Smooth muscle cell (in vitro differentiated cells): ENCODE data around the gene CNTNAP2. TPM values are rescaled to one million over a fixed set of nuclear protein-coding genes. Genes with fewer than 3 reads are reported as not detected.

ENCODE experiments used
- DNase-seq: peaks from one replicate; lab custom pipeline; 2025; ENCODE audit not compliant: unreplicated experiment; lab: John Stamatoyannopoulos, UW
- H2AFZ ChIP-seq: fragments of 200-600 bp; sonication (generic); 2 replicates; pipeline ENCODE4 v1.6.0; 2016; ENCODE audit warnings: antibody characterized with exemption, low read depth, mild to moderate bottlenecking
- H3F3A ChIP-seq: fragments of 200-600 bp; sonication (generic); 2 replicates; pipeline ENCODE4 v1.6.0; 2017; ENCODE audit warnings: antibody characterized with exemption, low read depth
- H3K27ac ChIP-seq: fragments of 200-600 bp; sonication (generic); 2 replicates; pipeline ENCODE4 v1.5.1; 2016; ENCODE audit warnings: low read depth, mild to moderate bottlenecking
- H3K27me3 ChIP-seq: fragments of 200-600 bp; sonication (generic); 2 replicates; pipeline ENCODE4 v1.6.1; 2016; ENCODE audit warnings: low read depth, mild to moderate bottlenecking
- H3K36me3 ChIP-seq: fragments of 200-600 bp; sonication (generic); 2 replicates; pipeline ENCODE4 v1.5.1; 2016; ENCODE audit warnings: low read depth
- H3K4me1 ChIP-seq: fragments of 200-600 bp; sonication (generic); 2 replicates; pipeline ENCODE4 v1.5.1; 2016; ENCODE audit warnings: low read depth
- H3K4me2 ChIP-seq: fragments of 200-600 bp; sonication (generic); 2 replicates; pipeline ENCODE4 v1.6.0; 2016; ENCODE audit warnings: mild to moderate bottlenecking
- H3K4me3 ChIP-seq: fragments of 200-600 bp; sonication (generic); 2 replicates; pipeline ENCODE4 v1.5.1; 2016; ENCODE audit warnings: mild to moderate bottlenecking
- H3K79me2 ChIP-seq: fragments of 200-600 bp; sonication (generic); 2 replicates; pipeline ENCODE4 v1.6.0; 2016; ENCODE audit warnings: low read depth, mild to moderate bottlenecking
- H3K9ac ChIP-seq: fragments of 200-600 bp; sonication (generic); 2 replicates; pipeline ENCODE4 v1.6.0; 2016; ENCODE audit warnings: low read depth
- H3K9me3 ChIP-seq: fragments of 200-600 bp; sonication (generic); replicated peaks from 2 replicates; pipeline ENCODE4 v1.5.1; 2016; ENCODE audit warnings: low read depth
- H4K20me1 ChIP-seq: fragments of 200-600 bp; sonication (generic); 2 replicates; pipeline ENCODE4 v1.6.0; 2016; ENCODE audit warnings: low read depth
- WGBS: methylation state at CpG from one replicate; pipeline ENCODE4 v1.1.7; 2016; ENCODE audit warnings: low lambda C conversion rate; 5-methylcytosine and 5-hydroxymethylcytosine counted together
- polyA plus RNA-seq: library from polyadenylated mRNA; unstranded; fragments of >200 nt; fragmentation: Nextera tagmentation; extraction: Ambion mirVana; gene quantifications from 2 replicates; pipeline ENCODE4 v1.2.1, GENCODE V29; 2016
- total RNA-seq: library from RNA; depleted of rRNA; stranded (reverse); fragments of >200 nt; gene quantifications from 2 replicates; pipeline ENCODE4 v1.2.3, GENCODE V29; 2014
- TF ChIP-seq, protein P1 (sequence below): fragments of 200-600 bp; sonication (generic); IDR thresholded peaks from 2 replicates; pipeline ENCODE4 v1.5.1; 2017; ENCODE audit warnings: borderline replicate concordance, mild to moderate bottlenecking, antibody characterized with exemption; ENCODE audit not compliant: insufficient read depth, poor library complexity, severe bottlenecking

Gene CNTNAP2
- total and polyA plus RNA-seq, 2 experiments from 2014 or later, result 1.7 to 9.0 TPM

DNA sequence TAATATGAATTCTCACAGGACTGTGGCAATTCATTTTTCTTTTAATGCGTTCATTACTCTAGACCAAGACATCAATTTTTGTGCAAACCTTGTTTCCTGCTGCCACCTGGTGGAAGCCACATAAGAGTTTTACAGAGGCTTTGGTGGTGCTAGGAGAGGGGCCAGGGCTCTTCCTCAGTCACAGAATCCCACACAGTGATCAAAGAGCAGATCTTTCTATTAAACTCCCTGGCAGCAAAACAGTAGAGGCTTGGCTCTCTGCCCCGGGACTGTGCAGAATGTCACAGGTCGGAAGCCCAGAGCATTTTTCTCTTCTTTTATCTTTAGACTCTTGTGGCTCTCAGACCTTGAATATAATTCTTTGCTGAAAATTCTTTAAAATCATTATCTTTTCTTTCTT, 1967.5 kb downstream of the CNTNAP2 start:
- 18% methylated on average over 3 of the region's 3 CpGs for WGBS
- Histone ChIP-seq H3K27ac (no peak overlapping the region), H3K9me3 (peaks cover 6% of the 10 kb centered on the region), H3K4me1 (no peaks in the 10 kb centered on the region), H3F3A (no peaks in the 10 kb centered on the region), H3K4me2 (peak overlapping the region; percentile 12), H2AFZ (peak overlapping the region; percentile 48), H3K27me3 (no peaks in the 10 kb centered on the region), H4K20me1 (no peaks in the 10 kb centered on the region), H3K9ac (no peak overlapping the region), H3K4me3 (no peak overlapping the region), H3K36me3 (no peaks in the 10 kb centered on the region), H3K79me2 (no peaks in the 10 kb centered on the region)
- TF ChIP-seq, protein P1, sequence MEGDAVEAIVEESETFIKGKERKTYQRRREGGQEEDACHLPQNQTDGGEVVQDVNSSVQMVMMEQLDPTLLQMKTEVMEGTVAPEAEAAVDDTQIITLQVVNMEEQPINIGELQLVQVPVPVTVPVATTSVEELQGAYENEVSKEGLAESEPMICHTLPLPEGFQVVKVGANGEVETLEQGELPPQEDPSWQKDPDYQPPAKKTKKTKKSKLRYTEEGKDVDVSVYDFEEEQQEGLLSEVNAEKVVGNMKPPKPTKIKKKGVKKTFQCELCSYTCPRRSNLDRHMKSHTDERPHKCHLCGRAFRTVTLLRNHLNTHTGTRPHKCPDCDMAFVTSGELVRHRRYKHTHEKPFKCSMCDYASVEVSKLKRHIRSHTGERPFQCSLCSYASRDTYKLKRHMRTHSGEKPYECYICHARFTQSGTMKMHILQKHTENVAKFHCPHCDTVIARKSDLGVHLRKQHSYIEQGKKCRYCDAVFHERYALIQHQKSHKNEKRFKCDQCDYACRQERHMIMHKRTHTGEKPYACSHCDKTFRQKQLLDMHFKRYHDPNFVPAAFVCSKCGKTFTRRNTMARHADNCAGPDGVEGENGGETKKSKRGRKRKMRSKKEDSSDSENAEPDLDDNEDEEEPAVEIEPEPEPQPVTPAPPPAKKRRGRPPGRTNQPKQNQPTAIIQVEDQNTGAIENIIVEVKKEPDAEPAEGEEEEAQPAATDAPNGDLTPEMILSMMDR, result peak; percentile 83
- DNase-seq, result no peak

DNA sequence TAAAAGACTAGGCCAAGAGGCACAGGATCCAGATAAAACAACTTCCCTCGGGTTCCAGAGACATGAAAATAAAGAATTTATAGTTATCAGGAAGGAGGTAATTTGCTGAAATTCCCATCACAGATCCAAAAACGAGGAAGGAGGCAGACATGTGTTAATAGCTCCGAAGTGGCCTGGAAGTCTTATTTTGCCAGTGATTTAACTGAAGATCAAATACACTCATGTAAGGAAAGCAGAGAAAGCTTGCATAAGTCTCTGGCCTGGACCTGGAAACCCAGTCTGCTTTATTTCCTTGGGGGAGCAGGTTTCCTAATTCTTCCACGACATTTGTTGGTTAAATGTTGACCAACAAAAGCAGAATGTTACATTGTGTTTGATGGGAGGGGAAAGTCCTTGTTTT, 1975.3 kb downstream of the CNTNAP2 start:
- Histone ChIP-seq H4K20me1 (no peaks in the 10 kb centered on the region), H3F3A (no peaks in the 10 kb centered on the region), H2AFZ (no peak overlapping the region), H3K9ac (no peak overlapping the region), H3K27me3 (no peaks in the 10 kb centered on the region), H3K36me3 (no peaks in the 10 kb centered on the region), H3K9me3 (peaks cover 6% of the 10 kb centered on the region), H3K4me2 (no peak overlapping the region), H3K79me2 (no peaks in the 10 kb centered on the region), H3K4me1 (no peaks in the 10 kb centered on the region), H3K4me3 (no peak overlapping the region), H3K27ac (no peak overlapping the region)
- TF ChIP-seq, protein P1, result no peak
- no peak for DNase-seq
- 65% methylated on average over 4 of the region's 4 CpGs for WGBS

DNA sequence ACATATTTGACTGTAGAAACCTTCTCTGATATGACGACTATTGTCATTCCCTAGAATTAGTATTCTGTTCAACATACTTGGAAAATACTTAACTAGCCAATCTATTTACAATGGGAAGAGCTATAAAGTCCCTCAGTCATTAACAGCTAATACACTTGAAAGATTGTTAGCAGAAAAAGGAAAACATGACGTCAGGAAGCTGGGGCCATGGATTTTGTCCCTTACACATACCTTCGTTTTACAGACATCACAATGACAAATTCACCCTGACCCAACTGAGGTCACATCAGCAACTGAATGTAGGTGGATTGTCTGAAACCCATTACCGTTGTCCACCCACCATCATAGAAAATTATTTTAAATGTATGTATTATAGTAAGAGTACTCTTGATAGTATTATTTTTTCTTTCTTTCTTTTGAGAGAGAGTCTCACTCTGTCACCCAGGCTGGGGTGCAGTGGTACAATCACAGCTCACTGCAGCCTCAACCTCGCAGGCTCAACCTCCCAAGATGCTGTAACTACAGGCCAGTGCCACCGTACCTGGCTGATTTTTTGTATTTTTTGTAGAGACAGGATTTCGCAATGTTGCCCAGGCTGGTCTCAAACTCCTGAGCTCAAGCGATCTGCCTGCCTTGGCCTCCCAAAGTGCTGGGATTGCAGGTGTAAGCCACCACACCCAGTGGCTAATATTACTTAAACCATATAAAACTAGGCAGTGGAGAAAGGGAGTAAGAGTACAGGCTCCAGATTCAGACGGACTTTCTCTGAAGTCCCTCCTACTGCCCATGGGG, 1977.0 kb downstream of the CNTNAP2 start:
- H3K9ac ChIP-seq, result no peak overlapping the region
- H3K36me3 ChIP-seq, result no peaks in the 10 kb centered on the region
- H3K4me3 ChIP-seq, result no peak overlapping the region
- peaks cover 6% of the 10 kb centered on the region for H3K9me3 ChIP-seq
- DNase-seq, result no peak
- no peaks in the 10 kb centered on the region for H3F3A ChIP-seq
- H3K79me2 ChIP-seq, result no peaks in the 10 kb centered on the region
- 77% methylated on average over 9 of the region's 9 CpGs for WGBS
- H3K27ac ChIP-seq, result no peak overlapping the region
- H4K20me1 ChIP-seq, result no peaks in the 10 kb centered on the region
- no peak overlapping the region for H2AFZ ChIP-seq
- no peaks in the 10 kb centered on the region for H3K27me3 ChIP-seq
- H3K4me1 ChIP-seq, result no peaks in the 10 kb centered on the region
- no peak overlapping the region for H3K4me2 ChIP-seq
- TF ChIP-seq, protein P1, result no peak

DNA sequence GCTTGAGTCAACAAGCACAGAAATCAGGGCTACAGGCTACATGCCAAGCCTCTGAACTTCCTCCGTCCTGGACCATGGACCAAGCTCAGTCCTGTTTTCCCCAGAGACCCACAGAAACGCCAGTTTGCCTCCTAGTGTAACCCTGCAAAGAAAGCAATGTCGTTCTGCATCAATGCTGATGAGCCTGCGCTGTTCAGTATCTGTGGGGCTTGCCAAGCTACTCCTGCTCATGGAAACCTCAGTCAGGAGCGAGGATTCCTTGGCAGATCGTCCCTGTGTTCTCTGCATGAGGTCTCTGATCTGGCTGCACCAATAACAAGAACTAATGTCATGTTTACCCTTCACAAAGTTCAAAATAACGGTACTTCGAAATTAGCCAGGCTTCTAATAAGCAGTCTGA, 1978.5 kb downstream of the CNTNAP2 start:
- Histone ChIP-seq H3K4me3 (no peak overlapping the region), H3K27ac (no peak overlapping the region), H4K20me1 (no peaks in the 10 kb centered on the region), H3F3A (no peaks in the 10 kb centered on the region), H3K9me3 (no peaks in the 10 kb centered on the region), H2AFZ (no peak overlapping the region), H3K27me3 (no peaks in the 10 kb centered on the region), H3K79me2 (no peaks in the 10 kb centered on the region), H3K9ac (no peak overlapping the region), H3K4me2 (no peak overlapping the region), H3K36me3 (no peaks in the 10 kb centered on the region), H3K4me1 (no peaks in the 10 kb centered on the region)
- TF ChIP-seq, protein P1, result no peak
- WGBS, result 83% methylated on average over 8 of the region's 8 CpGs
- no peak for DNase-seq
